Hepatocyte (in vitro differentiated cells): Measurements from ENCODE around the gene NELL2. TPM values are rescaled to one million over a fixed set of nuclear protein-coding genes. Genes with fewer than 3 reads are reported as not detected.

Experiments used
- DNase-seq: peaks from one replicate; pipeline ENCODE4 v3.0.0-alpha.2; 2016; ENCODE audit warnings: low spot score
- H2AFZ ChIP-seq: fragments of 200-600 bp; sonication (generic); 2 replicates; pipeline ENCODE4 v1.6.0; 2016; ENCODE audit warnings: antibody characterized with exemption, mild to moderate bottlenecking
- H3K27ac ChIP-seq: fragments of 200-600 bp; sonication (generic); 2 replicates; pipeline ENCODE4 v1.5.1; 2016; ENCODE audit warnings: mild to moderate bottlenecking
- H3K27me3 ChIP-seq: fragments of 200-600 bp; sonication (generic); 2 replicates; pipeline ENCODE4 v1.6.1; 2016
- H3K36me3 ChIP-seq: fragments of 200-600 bp; sonication (generic); replicated peaks from 2 replicates; pipeline ENCODE4 v1.5.1; 2016; ENCODE audit warnings: low read depth; ENCODE audit not compliant: insufficient read depth
- H3K4me1 ChIP-seq: fragments of 200-600 bp; sonication (generic); 2 replicates; pipeline ENCODE4 v1.5.1; 2016; ENCODE audit warnings: mild to moderate bottlenecking, moderate library complexity; ENCODE audit not compliant: insufficient read depth
- H3K4me2 ChIP-seq: fragments of 200-600 bp; sonication (generic); 2 replicates; pipeline ENCODE4 v1.6.0; 2016
- H3K4me3 ChIP-seq: fragments of 200-600 bp; sonication (generic); 2 replicates; pipeline ENCODE4 v1.5.1; 2016; ENCODE audit warnings: mild to moderate bottlenecking
- H3K79me2 ChIP-seq: fragments of 200-600 bp; sonication (generic); 2 replicates; pipeline ENCODE4 v1.6.0; 2017; ENCODE audit warnings: mild to moderate bottlenecking
- H3K9me2 ChIP-seq: fragments of 200-600 bp; sonication (generic); replicated peaks from 2 replicates; pipeline ENCODE4 v1.6.0; 2017; ENCODE audit warnings: mild to moderate bottlenecking; ENCODE audit not compliant: insufficient read depth
- H3K9me3 ChIP-seq: fragments of 200-600 bp; sonication (generic); 2 replicates; pipeline ENCODE4 v1.5.1; 2016; ENCODE audit warnings: low read depth, mild to moderate bottlenecking
- H4K20me1 ChIP-seq: fragments of 200-600 bp; sonication (generic); 2 replicates; pipeline ENCODE4 v1.6.0; 2016; ENCODE audit warnings: mild to moderate bottlenecking; ENCODE audit not compliant: insufficient read depth, poor library complexity, severe bottlenecking
- EZH2 ChIP-seq: fragments of 200-600 bp; sonication (generic); IDR thresholded peaks from 2 replicates; pipeline ENCODE4 v1.6.1; 2016; ENCODE audit warnings: antibody characterized with exemption, mild to moderate bottlenecking, borderline replicate concordance
- EZH2phosphoT487 ChIP-seq: fragments of 200-600 bp; sonication (generic); IDR thresholded peaks from one replicate; pipeline ENCODE4 v1.6.1; 2018; ENCODE audit warnings: antibody characterized with exemption, mild to moderate bottlenecking, low read depth, moderate library complexity; ENCODE audit not compliant: unreplicated experiment, severe bottlenecking
- WGBS: methylation state at CpG from one replicate; pipeline ENCODE4 v1.1.6; 2016; ENCODE audit warnings: low lambda C conversion rate; ENCODE audit errors: missing lambda C conversion rate; 5-methylcytosine and 5-hydroxymethylcytosine counted together
- polyA plus RNA-seq: library from polyadenylated mRNA; unstranded; fragments of >200 nt; fragmentation: Nextera tagmentation; extraction: Ambion mirVana; gene quantifications from 2 replicates; pipeline ENCODE4 v1.2.1, GENCODE V29; 2016
- total RNA-seq: library from RNA; depleted of rRNA; stranded (reverse); fragments of >200 nt; gene quantifications from 2 replicates; pipeline ENCODE4 v1.2.3, GENCODE V29; 2014
- TF ChIP-seq, protein P1 (sequence below): fragments of 200-600 bp; sonication (generic); IDR thresholded peaks from 2 replicates; pipeline ENCODE4 v1.5.1; 2016; ENCODE audit warnings: antibody characterized with exemption, mild to moderate bottlenecking; ENCODE audit not compliant: poor library complexity

NELL2 gene
- total and polyA plus RNA-seq, 2 experiments from 2014 or later: 7.4 to 31.3 TPM

DNA sequence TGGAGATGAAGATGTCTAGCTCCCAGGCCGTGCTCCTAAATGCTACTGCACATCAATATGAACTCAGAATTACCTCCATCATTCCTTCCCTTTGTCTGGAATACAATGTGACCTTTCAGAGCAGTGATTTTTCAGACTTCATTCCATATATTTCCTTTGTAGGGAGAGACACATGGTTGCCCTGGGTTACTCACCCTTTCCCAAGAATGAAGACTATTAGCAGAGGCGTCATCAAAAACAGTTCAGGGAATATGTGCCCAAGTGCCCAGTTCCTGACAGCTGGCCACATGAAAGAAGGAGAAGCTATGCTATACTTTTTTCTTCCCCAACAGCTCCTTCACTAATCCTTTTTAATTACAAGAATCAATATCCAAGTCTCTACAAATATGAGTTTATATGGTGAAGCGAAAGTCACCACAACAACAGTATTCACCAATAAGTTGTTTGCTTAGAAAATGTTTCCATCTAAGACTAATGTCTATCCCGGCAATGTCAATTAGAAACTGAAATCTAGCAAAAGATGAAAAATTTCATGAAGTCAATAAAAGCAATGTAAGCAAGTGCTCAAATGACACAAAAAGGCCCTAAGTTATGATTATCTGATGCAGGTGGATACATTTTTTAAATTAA lies 17.8 kb downstream of the NELL2 start:
- H3K9me3 ChIP-seq: no peaks in the 10 kb centered on the region
- no peak overlapping the region for H3K4me3 ChIP-seq
- no peak overlapping the region for H3K27ac ChIP-seq
- DNase-seq: no peak
- no peaks in the 10 kb centered on the region for H3K9me2 ChIP-seq
- H3K27me3 ChIP-seq: no peaks in the 10 kb centered on the region
- no peaks in the 10 kb centered on the region for H3K79me2 ChIP-seq
- no peaks in the 10 kb centered on the region for H3K36me3 ChIP-seq
- H4K20me1 ChIP-seq: no peaks in the 10 kb centered on the region
- H2AFZ ChIP-seq: no peak overlapping the region
- WGBS: 89% methylated on average over 4 of the region's 4 CpGs
- no peak for TF ChIP-seq EZH2
- TF ChIP-seq EZH2phosphoT487: no peak
- TF ChIP-seq, protein P1, sequence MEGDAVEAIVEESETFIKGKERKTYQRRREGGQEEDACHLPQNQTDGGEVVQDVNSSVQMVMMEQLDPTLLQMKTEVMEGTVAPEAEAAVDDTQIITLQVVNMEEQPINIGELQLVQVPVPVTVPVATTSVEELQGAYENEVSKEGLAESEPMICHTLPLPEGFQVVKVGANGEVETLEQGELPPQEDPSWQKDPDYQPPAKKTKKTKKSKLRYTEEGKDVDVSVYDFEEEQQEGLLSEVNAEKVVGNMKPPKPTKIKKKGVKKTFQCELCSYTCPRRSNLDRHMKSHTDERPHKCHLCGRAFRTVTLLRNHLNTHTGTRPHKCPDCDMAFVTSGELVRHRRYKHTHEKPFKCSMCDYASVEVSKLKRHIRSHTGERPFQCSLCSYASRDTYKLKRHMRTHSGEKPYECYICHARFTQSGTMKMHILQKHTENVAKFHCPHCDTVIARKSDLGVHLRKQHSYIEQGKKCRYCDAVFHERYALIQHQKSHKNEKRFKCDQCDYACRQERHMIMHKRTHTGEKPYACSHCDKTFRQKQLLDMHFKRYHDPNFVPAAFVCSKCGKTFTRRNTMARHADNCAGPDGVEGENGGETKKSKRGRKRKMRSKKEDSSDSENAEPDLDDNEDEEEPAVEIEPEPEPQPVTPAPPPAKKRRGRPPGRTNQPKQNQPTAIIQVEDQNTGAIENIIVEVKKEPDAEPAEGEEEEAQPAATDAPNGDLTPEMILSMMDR: no peak
- no peaks in the 10 kb centered on the region for H3K4me1 ChIP-seq
- no peak overlapping the region for H3K4me2 ChIP-seq

DNA sequence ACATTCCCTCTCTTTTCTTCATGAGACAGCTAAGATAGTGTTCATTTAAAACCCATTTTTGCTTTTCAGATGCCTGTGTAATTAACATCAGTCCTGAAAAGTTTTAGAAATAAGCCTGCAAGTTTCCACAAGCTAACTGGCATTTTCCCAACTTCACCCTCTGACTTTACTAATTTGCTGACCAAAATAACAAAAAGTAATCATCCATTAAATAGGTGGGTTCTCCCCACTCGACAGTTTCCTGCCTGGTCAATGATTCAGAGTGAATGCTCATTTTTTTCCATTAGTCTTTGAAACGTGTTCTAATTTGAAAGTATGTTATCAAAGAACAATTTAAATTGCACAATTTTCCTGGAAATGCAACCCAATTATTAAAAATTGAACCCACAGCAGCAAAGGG lies 23.6 kb downstream of the NELL2 start:
- TF ChIP-seq EZH2 (no peak), EZH2phosphoT487 (no peak)
- TF ChIP-seq, protein P1: no peak
- Histone ChIP-seq H3K27ac (no peak overlapping the region), H4K20me1 (no peaks in the 10 kb centered on the region), H3K4me2 (no peak overlapping the region), H3K36me3 (no peaks in the 10 kb centered on the region), H3K9me2 (no peaks in the 10 kb centered on the region), H3K79me2 (no peaks in the 10 kb centered on the region), H3K9me3 (no peaks in the 10 kb centered on the region), H3K27me3 (no peaks in the 10 kb centered on the region), H3K4me3 (no peak overlapping the region), H2AFZ (no peak overlapping the region), H3K4me1 (no peaks in the 10 kb centered on the region)
- DNase-seq: no peak
- WGBS: 79% methylated on average over 2 of the region's 2 CpGs

DNA sequence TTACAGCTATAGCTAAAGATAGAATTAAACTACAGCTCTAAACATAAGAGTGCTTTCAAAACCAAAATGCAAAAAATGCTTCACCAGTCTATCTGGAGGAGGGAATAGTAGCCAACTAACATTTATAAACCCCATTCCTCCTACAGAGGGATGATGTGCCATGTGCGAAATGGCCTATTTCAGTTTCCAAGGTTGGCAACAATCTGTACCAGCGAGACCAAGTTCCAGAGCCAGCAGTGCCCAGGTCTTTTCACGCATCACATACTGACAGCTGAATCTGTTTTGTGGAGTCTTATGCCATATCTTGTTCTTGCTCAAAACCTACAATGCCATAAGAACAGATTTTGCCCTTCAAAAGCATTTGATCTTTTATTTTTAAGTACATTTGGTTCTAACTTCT lies 24.5 kb downstream of the NELL2 start:
- Histone ChIP-seq H3K4me2 (no peak overlapping the region), H3K9me2 (no peaks in the 10 kb centered on the region), H3K27ac (no peak overlapping the region), H3K79me2 (no peaks in the 10 kb centered on the region), H3K4me3 (no peak overlapping the region), H2AFZ (no peak overlapping the region), H3K36me3 (no peaks in the 10 kb centered on the region), H3K9me3 (no peaks in the 10 kb centered on the region), H4K20me1 (no peaks in the 10 kb centered on the region), H3K27me3 (no peaks in the 10 kb centered on the region), H3K4me1 (no peaks in the 10 kb centered on the region)
- WGBS: 90% methylated on average over 3 of the region's 3 CpGs
- DNase-seq: no peak
- TF ChIP-seq EZH2: no peak
- TF ChIP-seq, protein P1: no peak
- TF ChIP-seq EZH2phosphoT487: no peak

DNA sequence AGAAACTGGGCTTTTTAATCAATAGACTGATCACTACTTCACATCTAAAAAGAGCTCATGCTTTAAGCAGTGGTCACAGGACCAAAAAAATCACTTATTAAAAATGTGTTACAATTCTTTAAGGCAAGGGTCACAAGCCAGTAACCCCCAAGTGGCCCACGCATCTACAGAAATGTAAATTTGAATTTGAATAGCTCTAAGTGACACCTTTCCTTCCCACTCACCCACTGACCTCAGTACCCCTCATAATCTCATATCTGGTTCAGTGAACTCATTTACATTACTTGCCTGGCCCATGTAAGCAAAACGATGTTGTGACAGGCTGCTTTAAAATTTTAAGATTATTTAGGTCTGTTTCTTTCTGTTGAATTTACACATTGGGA lies 27.4 kb downstream of the NELL2 start:
- WGBS: 56% methylated on average over 2 of the region's 2 CpGs
- H3K4me1 ChIP-seq: no peaks in the 10 kb centered on the region
- H4K20me1 ChIP-seq: no peaks in the 10 kb centered on the region
- no peaks in the 10 kb centered on the region for H3K79me2 ChIP-seq
- TF ChIP-seq, protein P1: no peak
- TF ChIP-seq EZH2 (no peak), EZH2phosphoT487 (no peak)
- H3K36me3 ChIP-seq: no peaks in the 10 kb centered on the region
- no peaks in the 10 kb centered on the region for H3K27me3 ChIP-seq
- no peak overlapping the region for H2AFZ ChIP-seq
- DNase-seq: no peak
- H3K9me3 ChIP-seq: no peaks in the 10 kb centered on the region
- H3K4me3 ChIP-seq: no peak overlapping the region
- no peak overlapping the region for H3K27ac ChIP-seq
- H3K4me2 ChIP-seq: no peak overlapping the region
- H3K9me2 ChIP-seq: no peaks in the 10 kb centered on the region
